Activated T-cell treated with anti-CD3 and anti-CD28 coated beads for 24 hours (primary cell): Measurements from ENCODE around the gene KCTD5.
A peak's percentile ranks its signal among the peaks of the same experiment; 100 is the strongest.
"Not testable (repeated sequence)": the region's sequence is repeated elsewhere in the genome, so short reads cannot be mapped to it uniquely, and the experiment has no call there.

Experiments used
- DNase-seq: peaks from one replicate; pipeline ENCODE4 v3.0.0-alpha.2; 2020; ENCODE audit warnings: low read depth

The KCTD5 gene

GRCh38 chr16:2710021-2710710 is 27.8 kb downstream of the KCTD5 start:
- DNase-seq = no peak

GRCh38 chr16:2710711-2711231 is 28.4 kb downstream of the KCTD5 start:
- DNase-seq = no peak

- DNase-seq = no peak
Measured at GRCh38 chr16:2711370-2712062, 29.2 kb downstream of the KCTD5 start.

- DNase-seq = no peak
Measured at GRCh38 chr16:2712063-2712441, 29.7 kb downstream of the KCTD5 start.

GRCh38 chr16:2712546-2712945 is 30.2 kb downstream of the KCTD5 start:
- DNase-seq = no peak

GRCh38 chr16:2713523-2713922 is 31.2 kb downstream of the KCTD5 start:
- DNase-seq = no peak

GRCh38 chr16:2713985-2714774 is 31.9 kb downstream of the KCTD5 start:
- no peak for DNase-seq

- DNase-seq = no peak
Measured at GRCh38 chr16:2715064-2715463, 32.7 kb downstream of the KCTD5 start.

GRCh38 chr16:2715519-2715918 is 33.2 kb downstream of the KCTD5 start:
- DNase-seq = peak; percentile 63

- DNase-seq = no peak
Measured at GRCh38 chr16:2715966-2716885, 33.9 kb downstream of the KCTD5 start.

GRCh38 chr16:2716948-2717347 is 34.6 kb downstream of the KCTD5 start:
- DNase-seq = no peak

GRCh38 chr16:2717383-2718263 is 35.3 kb downstream of the KCTD5 start:
- DNase-seq = no peak

GRCh38 chr16:2719328-2720063 is 37.2 kb downstream of the KCTD5 start:
- DNase-seq = no peak

GRCh38 chr16:2720064-2720457 is 37.7 kb downstream of the KCTD5 start, which contains the start of gene PRSS27:
PRSS27 (minus strand) TSS chr16:2720224; CDS start chr16:2720160, 64 bp downstream.
- DNase-seq = no peak

- DNase-seq = peak; percentile 83
Measured at GRCh38 chr16:2720719-2721633, 38.7 kb downstream of the KCTD5 start.

GRCh38 chr16:2721634-2722173 is 39.4 kb downstream of the KCTD5 start:
- DNase-seq = not testable (repeated sequence)

- no peak for DNase-seq
Measured at GRCh38 chr16:2724088-2724676, 41.9 kb downstream of the KCTD5 start.

GRCh38 chr16:2724816-2725348 is 42.6 kb downstream of the KCTD5 start:
- no peak for DNase-seq
